Measurements from ENCODE around the gene ZNF521. TPM values are rescaled to one million over a fixed set of nuclear protein-coding genes. Genes with fewer than 3 reads are reported as not detected.

The ZNF521 gene
- total and polyA plus RNA-seq, 10 of the 15 experiments (the other 5 are each of a cell fraction or from before 2014, with no cell fraction given): 0.02 to 0.05 (median 0.04) TPM; not detected in 6

DNA sequence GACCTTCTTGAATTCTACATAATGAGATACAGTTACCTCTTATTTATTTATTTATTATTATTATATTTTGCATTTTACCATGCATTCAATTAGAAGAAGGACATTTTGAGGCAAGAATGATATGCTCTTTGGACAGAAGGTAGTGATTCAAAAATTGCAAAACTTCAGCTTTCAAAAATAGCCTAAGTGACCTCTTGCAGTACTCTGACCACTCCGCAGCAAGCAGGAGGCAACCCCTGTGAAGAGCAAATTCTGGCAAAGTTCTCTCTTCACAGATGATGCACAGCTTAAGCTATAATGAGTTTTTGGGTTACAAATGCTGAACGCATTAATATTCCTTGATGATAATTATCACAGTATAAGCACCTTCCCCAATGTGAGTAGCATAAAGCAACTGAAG, 170.0 kb downstream of the ZNF521 start (continued):
- TF ChIP-seq, protein P1, sequence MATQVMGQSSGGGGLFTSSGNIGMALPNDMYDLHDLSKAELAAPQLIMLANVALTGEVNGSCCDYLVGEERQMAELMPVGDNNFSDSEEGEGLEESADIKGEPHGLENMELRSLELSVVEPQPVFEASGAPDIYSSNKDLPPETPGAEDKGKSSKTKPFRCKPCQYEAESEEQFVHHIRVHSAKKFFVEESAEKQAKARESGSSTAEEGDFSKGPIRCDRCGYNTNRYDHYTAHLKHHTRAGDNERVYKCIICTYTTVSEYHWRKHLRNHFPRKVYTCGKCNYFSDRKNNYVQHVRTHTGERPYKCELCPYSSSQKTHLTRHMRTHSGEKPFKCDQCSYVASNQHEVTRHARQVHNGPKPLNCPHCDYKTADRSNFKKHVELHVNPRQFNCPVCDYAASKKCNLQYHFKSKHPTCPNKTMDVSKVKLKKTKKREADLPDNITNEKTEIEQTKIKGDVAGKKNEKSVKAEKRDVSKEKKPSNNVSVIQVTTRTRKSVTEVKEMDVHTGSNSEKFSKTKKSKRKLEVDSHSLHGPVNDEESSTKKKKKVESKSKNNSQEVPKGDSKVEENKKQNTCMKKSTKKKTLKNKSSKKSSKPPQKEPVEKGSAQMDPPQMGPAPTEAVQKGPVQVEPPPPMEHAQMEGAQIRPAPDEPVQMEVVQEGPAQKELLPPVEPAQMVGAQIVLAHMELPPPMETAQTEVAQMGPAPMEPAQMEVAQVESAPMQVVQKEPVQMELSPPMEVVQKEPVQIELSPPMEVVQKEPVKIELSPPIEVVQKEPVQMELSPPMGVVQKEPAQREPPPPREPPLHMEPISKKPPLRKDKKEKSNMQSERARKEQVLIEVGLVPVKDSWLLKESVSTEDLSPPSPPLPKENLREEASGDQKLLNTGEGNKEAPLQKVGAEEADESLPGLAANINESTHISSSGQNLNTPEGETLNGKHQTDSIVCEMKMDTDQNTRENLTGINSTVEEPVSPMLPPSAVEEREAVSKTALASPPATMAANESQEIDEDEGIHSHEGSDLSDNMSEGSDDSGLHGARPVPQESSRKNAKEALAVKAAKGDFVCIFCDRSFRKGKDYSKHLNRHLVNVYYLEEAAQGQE (IDR thresholded peaks at IDR 0.05; ENCODE audit: low read depth, low read length): no peak

DNA sequence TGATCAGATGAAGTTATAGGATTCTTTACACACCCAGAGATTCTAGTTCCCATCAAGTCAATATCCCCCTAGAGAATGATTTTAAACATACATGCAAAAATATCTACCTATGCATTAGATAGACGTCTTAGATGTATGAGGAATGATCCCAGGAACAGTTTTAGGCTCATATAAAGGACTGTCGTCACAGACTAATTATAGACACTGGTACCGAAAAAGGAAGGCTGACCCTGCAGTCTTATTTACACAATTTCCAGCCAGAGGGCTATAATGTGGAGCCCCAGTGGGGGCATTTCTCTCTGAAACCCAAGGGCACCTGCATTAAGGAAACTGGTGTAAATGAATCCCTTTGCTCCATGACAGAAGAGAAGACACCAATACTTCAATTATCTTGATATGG, 170.4 kb downstream of the ZNF521 start:
- intact Hi-C loops (cut with micrococcal nuclease; ENCODE audit: unreplicated experiment) (no loop called here), in situ Hi-C loops (cut with MboI) (no loop called here)
- H2AFZ ChIP-seq (ENCODE audit: control insufficient read depth, low read depth, low read length): no peak overlapping the region
- H3K4me1 ChIP-seq (ENCODE audit: control insufficient read depth, insufficient read depth, low read length): no peaks in the 10 kb centered on the region
- no peaks in the 10 kb centered on the region for H3K27me3 ChIP-seq (replicated peaks in 1 of 2; ENCODE audit: control insufficient read depth in 2 of 2, insufficient read depth in 2 of 2, low read length in 1 of 2)
- ChIA-PET RAD21 (ENCODE audit: unreplicated experiment) (no interaction called here), CTCF (no interaction called here), POLR2A (no interaction called here), SMC1A (ENCODE audit: uncharacterized antibody, unreplicated experiment) (interaction anchor here (0.9 kb wide), 1 partner anchor 10 kb away, joined by 4 read pairs; no protein-coding TSS in a partner anchor)
- no peak overlapping the region for H3K4me2 ChIP-seq (ENCODE audit: control insufficient read depth, insufficient read depth)
- H3K4me3 ChIP-seq: no peak overlapping the region
- WGBS (ENCODE audit: insufficient coverage, insufficient replicate concordance, low lambda C conversion rate, missing lambda C conversion rate): 11% methylated on average over 3 of the region's 3 CpGs
- no peaks in the 10 kb centered on the region for H3K36me3 ChIP-seq (ENCODE audit: control insufficient read depth in 2 of 2, insufficient read depth in 2 of 2, low read length in 1 of 2)
- DNase-seq (ENCODE audit: low read depth, low spot score): no peak
- BruUV-seq (replicated peaks): no TSS peak
- H3K9me3 ChIP-seq (replicated peaks; ENCODE audit: control insufficient read depth, insufficient read depth, low read length): no peaks in the 10 kb centered on the region
- no peak overlapping the region for H3K9ac ChIP-seq (ENCODE audit: control insufficient read depth, insufficient read depth, low read length)
- FAIRE-seq: no peak
- no peak for ATAC-seq
- no peaks in the 10 kb centered on the region for H4K20me1 ChIP-seq (ENCODE audit: control insufficient read depth, insufficient read depth)
- no peak overlapping the region for H3K27ac ChIP-seq (ENCODE audit: control insufficient read depth, insufficient read depth)
- no peaks in the 10 kb centered on the region for H3K79me2 ChIP-seq (ENCODE audit: control insufficient read depth, insufficient read depth, low read length)
- TF ChIP-seq, protein P2, sequence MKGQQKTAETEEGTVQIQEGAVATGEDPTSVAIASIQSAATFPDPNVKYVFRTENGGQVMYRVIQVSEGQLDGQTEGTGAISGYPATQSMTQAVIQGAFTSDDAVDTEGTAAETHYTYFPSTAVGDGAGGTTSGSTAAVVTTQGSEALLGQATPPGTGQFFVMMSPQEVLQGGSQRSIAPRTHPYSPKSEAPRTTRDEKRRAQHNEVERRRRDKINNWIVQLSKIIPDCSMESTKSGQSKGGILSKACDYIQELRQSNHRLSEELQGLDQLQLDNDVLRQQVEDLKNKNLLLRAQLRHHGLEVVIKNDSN (IDR thresholded peaks at IDR 0.05; ENCODE audit: borderline replicate concordance, extremely low read length, insufficient read depth, low read depth, low read length): no peak
- TF ChIP-seq, protein P3, sequence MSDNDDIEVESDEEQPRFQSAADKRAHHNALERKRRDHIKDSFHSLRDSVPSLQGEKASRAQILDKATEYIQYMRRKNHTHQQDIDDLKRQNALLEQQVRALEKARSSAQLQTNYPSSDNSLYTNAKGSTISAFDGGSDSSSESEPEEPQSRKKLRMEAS (IDR thresholded peaks at IDR 0.05; ENCODE audit: low read depth, low read length): no peak
- TF ChIP-seq POLR2A (IDR thresholded peaks at IDR 0.05; ENCODE audit: low read depth, low read length) (no peak), RAD51 (IDR thresholded peaks at IDR 0.05) (no peak), CHD4 (IDR thresholded peaks at IDR 0.05) (no peak), ZSCAN29 (IDR thresholded peaks at IDR 0.05) (no peak), CBX5 (IDR thresholded peaks at IDR 0.05; ENCODE audit: low read depth) (no peak)
- TF ChIP-seq, protein P4, sequence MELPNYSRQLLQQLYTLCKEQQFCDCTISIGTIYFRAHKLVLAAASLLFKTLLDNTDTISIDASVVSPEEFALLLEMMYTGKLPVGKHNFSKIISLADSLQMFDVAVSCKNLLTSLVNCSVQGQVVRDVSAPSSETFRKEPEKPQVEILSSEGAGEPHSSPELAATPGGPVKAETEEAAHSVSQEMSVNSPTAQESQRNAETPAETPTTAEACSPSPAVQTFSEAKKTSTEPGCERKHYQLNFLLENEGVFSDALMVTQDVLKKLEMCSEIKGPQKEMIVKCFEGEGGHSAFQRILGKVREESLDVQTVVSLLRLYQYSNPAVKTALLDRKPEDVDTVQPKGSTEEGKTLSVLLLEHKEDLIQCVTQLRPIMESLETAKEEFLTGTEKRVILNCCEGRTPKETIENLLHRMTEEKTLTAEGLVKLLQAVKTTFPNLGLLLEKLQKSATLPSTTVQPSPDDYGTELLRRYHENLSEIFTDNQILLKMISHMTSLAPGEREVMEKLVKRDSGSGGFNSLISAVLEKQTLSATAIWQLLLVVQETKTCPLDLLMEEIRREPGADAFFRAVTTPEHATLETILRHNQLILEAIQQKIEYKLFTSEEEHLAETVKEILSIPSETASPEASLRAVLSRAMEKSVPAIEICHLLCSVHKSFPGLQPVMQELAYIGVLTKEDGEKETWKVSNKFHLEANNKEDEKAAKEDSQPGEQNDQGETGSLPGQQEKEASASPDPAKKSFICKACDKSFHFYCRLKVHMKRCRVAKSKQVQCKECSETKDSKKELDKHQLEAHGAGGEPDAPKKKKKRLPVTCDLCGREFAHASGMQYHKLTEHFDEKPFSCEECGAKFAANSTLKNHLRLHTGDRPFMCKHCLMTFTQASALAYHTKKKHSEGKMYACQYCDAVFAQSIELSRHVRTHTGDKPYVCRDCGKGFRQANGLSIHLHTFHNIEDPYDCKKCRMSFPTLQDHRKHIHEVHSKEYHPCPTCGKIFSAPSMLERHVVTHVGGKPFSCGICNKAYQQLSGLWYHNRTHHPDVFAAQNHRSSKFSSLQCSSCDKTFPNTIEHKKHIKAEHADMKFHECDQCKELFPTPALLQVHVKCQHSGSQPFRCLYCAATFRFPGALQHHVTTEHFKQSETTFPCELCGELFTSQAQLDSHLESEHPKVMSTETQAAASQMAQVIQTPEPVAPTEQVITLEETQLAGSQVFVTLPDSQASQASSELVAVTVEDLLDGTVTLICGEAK (IDR thresholded peaks at IDR 0.05; ENCODE audit: borderline replicate concordance): no peak
